Measurements from ENCODE around the gene VPS51.

- TF ChIP-seq POLR2A (IDR thresholded peaks at IDR 0.05) (no peak), POLR2AphosphoS5 (IDR thresholded peaks at IDR 0.05) (no peak), CTCF (IDR thresholded peaks at IDR 0.05) (no peak)
Observed at GRCh38 chr11:65136515-65137096, 40.6 kb downstream of the VPS51 start.
